Measurements from ENCODE around the gene RPS3A. TPM values are rescaled to one million over a fixed set of nuclear protein-coding genes. Genes with fewer than 3 reads are reported as not detected.

Gene RPS3A
- total and polyA plus RNA-seq, 2 of the 13 experiments (the other 11 are each of a cell fraction or from before 2014, with no cell fraction given) = 3,332 to 3,626 TPM

DNA sequence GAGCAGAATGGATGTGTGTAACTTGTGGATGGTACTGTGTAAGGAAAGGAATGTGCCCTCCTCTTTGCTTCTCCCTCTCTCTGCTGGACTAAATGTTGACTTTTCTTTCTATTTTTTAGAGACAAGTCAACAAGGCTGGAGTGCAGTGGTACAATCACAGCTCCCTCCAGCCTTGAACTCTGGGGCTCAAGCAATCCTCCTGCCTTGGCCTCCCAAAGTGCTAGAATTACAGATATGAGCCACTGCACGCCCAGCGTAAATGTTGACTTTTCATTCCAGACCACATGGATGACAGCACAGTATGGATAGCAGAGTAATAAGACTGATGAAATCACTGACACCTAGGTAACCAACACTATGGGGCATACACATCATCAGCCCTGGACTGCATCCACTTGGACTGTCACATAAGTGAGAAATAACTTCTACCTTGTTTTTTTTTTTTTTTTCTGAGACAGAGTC, 5.1 kb upstream of the RPS3A start (continued):
- TF ChIP-seq ATF6 (CRISPR knock-in tag; conservative IDR thresholded peaks at IDR 0.05) (no peak), GLMP (CRISPR knock-in tag; IDR thresholded peaks at IDR 0.05; ENCODE audit: borderline replicate concordance) (no peak), CREB1 (IDR thresholded peaks at IDR 0.05) (no peak), CREB1 (CRISPR knock-in tag; IDR thresholded peaks at IDR 0.05) (peak; percentile 28; the same call in 1 of the 2 replicates), MTA3 (CRISPR knock-in tag; IDR thresholded peaks at IDR 0.05) (no peak), BRD4 (CRISPR knock-in tag; IDR thresholded peaks at IDR 0.05) (no peak), SALL1 (CRISPR knock-in tag; IDR thresholded peaks at IDR 0.05) (peak; percentile 93), KDM4B (CRISPR knock-in tag; IDR thresholded peaks at IDR 0.05) (no peak), TGIF2 (CRISPR knock-in tag; IDR thresholded peaks at IDR 0.05) (0 out of 2 replicates have a peak, but pooled peaks have one; percentile 17), GABPA (IDR thresholded peaks at IDR 0.05; ENCODE audit: low read depth, low read length) (no peak), GABPA (CRISPR knock-in tag; IDR thresholded peaks at IDR 0.05; ENCODE audit: low read depth) (peak; percentile 40; the same call in 1 of the 2 replicates), ZNF644 (CRISPR knock-in tag; IDR thresholded peaks at IDR 0.05; ENCODE audit: low read depth) (peak; percentile 76), ZNF580 (CRISPR knock-in tag; IDR thresholded peaks at IDR 0.05; ENCODE audit: borderline replicate concordance, low read depth) (peak; percentile 79; the same call in 1 of the 2 replicates), TARDBP (CRISPR knock-in tag; IDR thresholded peaks at IDR 0.05) (peak; percentile 74; the same call in 1 of the 2 replicates), BATF2 (CRISPR knock-in tag; IDR thresholded peaks at IDR 0.05) (no peak)
- TF ChIP-seq, protein P1, sequence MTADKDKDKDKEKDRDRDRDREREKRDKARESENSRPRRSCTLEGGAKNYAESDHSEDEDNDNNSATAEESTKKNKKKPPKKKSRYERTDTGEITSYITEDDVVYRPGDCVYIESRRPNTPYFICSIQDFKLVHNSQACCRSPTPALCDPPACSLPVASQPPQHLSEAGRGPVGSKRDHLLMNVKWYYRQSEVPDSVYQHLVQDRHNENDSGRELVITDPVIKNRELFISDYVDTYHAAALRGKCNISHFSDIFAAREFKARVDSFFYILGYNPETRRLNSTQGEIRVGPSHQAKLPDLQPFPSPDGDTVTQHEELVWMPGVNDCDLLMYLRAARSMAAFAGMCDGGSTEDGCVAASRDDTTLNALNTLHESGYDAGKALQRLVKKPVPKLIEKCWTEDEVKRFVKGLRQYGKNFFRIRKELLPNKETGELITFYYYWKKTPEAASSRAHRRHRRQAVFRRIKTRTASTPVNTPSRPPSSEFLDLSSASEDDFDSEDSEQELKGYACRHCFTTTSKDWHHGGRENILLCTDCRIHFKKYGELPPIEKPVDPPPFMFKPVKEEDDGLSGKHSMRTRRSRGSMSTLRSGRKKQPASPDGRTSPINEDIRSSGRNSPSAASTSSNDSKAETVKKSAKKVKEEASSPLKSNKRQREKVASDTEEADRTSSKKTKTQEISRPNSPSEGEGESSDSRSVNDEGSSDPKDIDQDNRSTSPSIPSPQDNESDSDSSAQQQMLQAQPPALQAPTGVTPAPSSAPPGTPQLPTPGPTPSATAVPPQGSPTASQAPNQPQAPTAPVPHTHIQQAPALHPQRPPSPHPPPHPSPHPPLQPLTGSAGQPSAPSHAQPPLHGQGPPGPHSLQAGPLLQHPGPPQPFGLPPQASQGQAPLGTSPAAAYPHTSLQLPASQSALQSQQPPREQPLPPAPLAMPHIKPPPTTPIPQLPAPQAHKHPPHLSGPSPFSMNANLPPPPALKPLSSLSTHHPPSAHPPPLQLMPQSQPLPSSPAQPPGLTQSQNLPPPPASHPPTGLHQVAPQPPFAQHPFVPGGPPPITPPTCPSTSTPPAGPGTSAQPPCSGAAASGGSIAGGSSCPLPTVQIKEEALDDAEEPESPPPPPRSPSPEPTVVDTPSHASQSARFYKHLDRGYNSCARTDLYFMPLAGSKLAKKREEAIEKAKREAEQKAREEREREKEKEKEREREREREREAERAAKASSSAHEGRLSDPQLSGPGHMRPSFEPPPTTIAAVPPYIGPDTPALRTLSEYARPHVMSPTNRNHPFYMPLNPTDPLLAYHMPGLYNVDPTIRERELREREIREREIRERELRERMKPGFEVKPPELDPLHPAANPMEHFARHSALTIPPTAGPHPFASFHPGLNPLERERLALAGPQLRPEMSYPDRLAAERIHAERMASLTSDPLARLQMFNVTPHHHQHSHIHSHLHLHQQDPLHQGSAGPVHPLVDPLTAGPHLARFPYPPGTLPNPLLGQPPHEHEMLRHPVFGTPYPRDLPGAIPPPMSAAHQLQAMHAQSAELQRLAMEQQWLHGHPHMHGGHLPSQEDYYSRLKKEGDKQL (CRISPR knock-in tag; IDR thresholded peaks at IDR 0.05; ENCODE audit: low read depth) = peak; percentile 63; the same call in 1 of the 2 replicates
- TF ChIP-seq, protein P2, sequence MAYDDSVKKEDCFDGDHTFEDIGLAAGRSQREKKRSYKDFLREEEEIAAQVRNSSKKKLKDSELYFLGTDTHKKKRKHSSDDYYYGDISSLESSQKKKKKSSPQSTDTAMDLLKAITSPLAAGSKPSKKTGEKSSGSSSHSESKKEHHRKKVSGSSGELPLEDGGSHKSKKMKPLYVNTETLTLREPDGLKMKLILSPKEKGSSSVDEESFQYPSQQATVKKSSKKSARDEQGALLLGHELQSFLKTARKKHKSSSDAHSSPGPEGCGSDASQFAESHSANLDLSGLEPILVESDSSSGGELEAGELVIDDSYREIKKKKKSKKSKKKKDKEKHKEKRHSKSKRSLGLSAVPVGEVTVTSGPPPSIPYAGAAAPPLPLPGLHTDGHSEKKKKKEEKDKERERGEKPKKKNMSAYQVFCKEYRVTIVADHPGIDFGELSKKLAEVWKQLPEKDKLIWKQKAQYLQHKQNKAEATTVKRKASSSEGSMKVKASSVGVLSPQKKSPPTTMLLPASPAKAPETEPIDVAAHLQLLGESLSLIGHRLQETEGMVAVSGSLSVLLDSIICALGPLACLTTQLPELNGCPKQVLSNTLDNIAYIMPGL (CRISPR knock-in tag; IDR thresholded peaks at IDR 0.05; ENCODE audit: borderline replicate concordance in 1 of 2, low read depth in 1 of 2) = 0 out of 4 replicates have a peak, but pooled peaks of 1 of the 2 experiments have one; percentile 35
- TF ChIP-seq, protein P3, sequence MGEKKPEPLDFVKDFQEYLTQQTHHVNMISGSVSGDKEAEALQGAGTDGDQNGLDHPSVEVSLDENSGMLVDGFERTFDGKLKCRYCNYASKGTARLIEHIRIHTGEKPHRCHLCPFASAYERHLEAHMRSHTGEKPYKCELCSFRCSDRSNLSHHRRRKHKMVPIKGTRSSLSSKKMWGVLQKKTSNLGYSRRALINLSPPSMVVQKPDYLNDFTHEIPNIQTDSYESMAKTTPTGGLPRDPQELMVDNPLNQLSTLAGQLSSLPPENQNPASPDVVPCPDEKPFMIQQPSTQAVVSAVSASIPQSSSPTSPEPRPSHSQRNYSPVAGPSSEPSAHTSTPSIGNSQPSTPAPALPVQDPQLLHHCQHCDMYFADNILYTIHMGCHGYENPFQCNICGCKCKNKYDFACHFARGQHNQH (CRISPR knock-in tag; IDR thresholded peaks at IDR 0.05) = peak; percentile 81
